Activated T-helper 9 cell treated with anti-CD3 and anti-CD28 coated beads, Interleukin-2, amount 50 U/mL, for 16 hours (primary cell): ENCODE data around the gene TMEM258.
A peak's percentile ranks its signal among the peaks of the same experiment; 100 is the strongest.

Experiments
- DNase-seq: peaks from one replicate; pipeline ENCODE4 v3.0.0-alpha.2; 2020; ENCODE audit warnings: low read depth

TMEM258 gene

DNA sequence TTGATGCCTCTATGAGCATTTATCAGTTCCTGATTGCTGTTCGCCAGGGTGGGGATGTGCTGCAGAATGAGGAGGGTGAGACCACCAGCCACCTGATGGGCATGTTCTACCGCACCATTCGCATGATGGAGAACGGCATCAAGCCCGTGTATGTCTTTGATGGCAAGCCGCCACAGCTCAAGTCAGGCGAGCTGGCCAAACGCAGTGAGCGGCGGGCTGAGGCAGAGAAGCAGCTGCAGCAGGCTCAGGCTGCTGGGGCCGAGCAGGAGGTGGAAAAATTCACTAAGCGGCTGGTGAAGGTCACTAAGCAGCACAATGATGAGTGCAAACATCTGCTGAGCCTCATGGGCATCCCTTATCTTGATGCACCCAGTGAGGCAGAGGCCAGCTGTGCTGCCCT is 3.1 kb upstream of the TMEM258 start:
- no peak for DNase-seq

DNA sequence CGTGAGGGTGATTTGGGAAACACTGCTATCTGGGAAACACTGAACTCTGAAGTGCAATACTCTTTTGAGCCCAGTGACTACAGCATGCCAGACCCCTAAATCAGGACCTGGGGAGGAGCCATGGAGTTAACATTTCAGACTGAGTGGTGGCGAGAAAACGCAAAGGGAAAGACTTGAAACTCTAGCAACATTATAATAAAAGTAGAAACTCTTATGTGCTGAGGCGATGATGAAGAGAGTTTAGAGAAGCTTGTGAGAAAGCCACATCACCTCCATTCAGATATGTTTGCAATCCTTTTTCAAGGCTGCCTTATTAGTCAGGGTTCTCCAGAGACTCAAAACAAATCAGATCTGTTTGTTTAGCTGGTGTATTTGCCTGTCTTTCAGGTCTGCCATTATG is 2.2 kb upstream of the TMEM258 start:
- no peak for DNase-seq

DNA sequence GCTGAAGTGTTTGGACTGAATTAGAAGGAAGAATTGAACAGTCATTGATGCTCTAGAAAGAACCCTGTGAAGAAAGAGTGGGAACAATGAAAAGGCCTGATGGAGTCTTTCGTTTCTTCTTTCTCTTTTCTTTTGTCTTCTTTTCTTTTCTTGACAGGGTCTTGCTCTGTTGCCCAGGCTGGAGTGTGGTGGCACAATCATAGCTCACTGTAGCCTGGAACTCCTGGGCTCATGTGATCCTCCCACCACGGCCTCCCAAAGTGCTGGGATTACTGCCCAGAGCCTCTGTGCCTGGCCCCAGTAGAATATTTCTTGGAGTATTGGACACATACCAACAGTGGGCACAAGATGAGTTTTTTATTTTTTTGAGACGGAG is 1.4 kb upstream of the TMEM258 start:
- DNase-seq, result no peak

DNA sequence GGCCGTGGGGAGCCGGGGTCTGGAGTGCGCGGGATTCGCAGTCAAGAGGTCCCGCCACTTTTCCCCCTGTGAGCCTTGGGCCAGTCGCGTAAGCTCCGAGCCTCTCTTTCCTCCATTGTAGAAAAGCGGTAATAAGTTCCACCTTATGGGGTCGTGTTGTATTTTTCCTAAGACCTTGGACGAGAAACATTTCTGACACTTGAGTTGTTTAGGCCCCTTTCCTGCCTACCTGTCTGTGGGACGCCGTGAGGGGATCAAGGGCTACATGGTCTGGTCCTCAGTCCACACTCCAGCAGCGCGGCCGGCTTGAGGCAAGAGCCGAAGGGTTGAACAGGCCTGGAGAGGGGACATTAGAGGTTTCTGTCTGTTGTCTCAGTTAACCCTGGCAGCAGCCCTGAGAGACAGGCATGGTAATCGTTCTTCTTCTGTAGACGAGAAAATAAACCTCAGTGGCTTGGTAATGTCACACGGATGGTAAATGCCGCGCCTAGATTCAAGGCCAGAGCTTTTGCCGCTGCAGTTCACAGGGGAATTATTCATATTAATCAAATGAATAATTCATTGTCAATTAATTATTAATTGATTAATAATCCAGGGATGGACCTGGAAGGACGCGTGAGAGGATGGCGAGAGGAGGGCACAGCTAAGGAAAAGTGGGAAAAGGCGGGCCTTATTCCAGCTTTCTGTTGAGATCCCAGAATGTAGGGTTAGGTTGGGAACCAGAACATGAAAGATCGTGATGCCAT is 857 bp upstream of the TMEM258 start:
- DNase-seq, result no peak

- no peak for DNase-seq
These were observed 576 bp downstream of the TMEM258 start for GRCh38 chr11:61791737-61792309.

DNA sequence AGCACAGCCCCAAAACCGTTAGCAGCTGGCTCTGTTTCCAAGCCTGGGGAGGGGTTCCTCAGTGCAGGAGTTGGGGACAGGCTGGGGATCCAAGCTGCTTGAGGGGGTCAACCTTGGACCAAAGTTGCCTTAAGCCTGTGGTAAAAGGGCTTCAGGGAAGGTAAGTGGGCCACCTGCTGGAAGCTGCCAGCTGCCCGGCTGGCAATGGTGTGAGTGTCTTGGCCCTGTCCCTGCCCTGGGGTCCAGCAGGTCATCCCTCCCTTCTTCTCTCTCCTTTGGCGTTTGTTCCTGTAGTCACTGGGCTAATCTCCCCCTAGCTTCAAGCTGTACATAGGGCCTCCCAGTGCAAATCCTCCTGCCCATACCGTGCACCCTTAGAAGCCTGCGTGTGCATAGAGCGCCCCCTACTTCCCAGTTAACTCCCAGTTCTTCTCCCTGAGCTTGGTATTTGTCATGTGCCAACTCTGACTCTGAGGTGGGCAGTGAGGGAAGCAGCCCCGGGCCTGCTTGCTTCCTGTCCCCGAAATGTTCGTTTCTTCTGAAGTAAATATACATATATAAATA is 4.4 kb downstream of the TMEM258 start:
- no peak for DNase-seq

DNA sequence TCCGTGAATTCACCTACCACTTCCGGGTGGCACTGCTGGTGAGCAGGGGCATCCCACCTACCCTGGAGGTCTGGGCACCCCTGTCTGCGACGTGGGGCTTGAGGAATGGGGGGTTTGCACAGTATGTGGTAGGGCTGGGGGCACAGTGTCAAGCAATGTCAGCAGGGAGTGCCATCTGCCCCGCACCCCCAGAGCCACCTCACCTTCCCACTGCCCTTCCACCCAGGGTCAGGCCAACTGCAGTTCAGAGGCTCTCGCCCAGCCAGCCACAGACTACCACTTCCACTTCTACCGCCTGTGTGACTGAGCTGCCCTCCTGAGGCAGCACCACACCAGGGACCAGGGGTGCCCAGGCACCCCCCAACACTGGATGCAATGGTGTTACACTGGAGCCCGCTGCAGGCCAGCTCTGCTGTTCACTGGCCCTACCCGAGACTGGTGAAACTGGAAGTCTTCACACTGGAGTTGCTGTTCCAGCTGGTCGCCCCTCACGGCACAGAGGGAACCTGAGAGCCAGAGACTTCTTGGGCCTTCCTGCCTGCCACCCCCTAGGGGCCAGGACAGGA is 6.5 kb downstream of the TMEM258 start:
- no peak for DNase-seq

- DNase-seq, result no peak
These were observed 7.9 kb downstream of the TMEM258 start for GRCh38 chr11:61784506-61784805.

- no peak for DNase-seq
These were observed 8.5 kb downstream of the TMEM258 start for GRCh38 chr11:61783717-61784505.

- no peak for DNase-seq
These were observed 9.6 kb downstream of the TMEM258 start for GRCh38 chr11:61782841-61783240.

- no peak for DNase-seq
These were observed 10.1 kb downstream of the TMEM258 start for GRCh38 chr11:61782299-61782698.

DNA sequence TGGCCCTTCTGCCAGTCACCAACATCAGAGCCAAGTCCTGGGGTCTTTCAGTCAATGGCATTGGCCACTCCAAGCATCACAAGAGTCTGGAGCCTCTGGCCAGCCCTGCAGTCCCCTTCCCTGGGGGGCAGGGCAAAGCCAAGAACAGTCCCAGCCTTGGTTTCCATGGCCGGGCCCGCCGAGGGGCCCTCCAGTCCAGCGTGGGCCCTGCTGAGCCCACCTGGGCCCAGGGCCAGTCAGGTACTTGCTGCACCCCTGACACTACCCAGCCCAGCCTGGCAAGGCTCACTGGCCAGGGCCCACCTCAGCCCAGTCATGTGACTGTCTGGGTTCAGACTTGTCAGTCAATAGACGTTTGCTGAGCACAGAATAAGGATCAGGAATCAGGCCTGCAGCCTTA is 10.8 kb downstream of the TMEM258 start:
- DNase-seq, result no peak

DNA sequence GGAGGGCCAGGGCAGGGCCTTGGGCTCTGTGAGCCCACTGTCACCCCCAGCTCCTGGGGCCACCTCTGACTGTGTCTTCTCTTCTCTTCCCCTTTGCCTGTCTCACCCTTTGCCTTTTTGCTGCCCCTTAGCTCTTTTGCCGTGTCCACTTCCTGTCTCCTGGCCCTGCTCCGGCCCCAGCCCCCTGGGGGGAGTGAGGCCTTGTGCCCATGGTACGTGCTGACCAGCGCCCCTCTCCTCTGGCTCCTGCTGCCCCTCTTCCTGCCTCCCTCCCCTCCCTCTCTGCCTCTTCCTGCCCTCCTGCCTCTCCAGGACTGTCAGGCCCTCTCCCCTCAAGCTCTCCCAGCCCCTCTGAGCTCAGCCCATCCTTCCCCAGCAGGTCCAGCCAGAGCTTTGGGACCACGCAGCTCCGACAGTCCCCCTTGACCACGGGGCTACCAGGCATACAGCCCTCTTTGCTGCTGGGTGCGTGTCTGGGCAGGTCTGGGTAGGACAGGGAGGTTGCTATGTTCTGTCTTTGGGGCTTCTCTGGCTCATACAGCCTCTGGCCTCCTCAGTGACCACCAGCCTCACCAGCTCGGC is 11.7 kb downstream of the TMEM258 start:
- no peak for DNase-seq

DNA sequence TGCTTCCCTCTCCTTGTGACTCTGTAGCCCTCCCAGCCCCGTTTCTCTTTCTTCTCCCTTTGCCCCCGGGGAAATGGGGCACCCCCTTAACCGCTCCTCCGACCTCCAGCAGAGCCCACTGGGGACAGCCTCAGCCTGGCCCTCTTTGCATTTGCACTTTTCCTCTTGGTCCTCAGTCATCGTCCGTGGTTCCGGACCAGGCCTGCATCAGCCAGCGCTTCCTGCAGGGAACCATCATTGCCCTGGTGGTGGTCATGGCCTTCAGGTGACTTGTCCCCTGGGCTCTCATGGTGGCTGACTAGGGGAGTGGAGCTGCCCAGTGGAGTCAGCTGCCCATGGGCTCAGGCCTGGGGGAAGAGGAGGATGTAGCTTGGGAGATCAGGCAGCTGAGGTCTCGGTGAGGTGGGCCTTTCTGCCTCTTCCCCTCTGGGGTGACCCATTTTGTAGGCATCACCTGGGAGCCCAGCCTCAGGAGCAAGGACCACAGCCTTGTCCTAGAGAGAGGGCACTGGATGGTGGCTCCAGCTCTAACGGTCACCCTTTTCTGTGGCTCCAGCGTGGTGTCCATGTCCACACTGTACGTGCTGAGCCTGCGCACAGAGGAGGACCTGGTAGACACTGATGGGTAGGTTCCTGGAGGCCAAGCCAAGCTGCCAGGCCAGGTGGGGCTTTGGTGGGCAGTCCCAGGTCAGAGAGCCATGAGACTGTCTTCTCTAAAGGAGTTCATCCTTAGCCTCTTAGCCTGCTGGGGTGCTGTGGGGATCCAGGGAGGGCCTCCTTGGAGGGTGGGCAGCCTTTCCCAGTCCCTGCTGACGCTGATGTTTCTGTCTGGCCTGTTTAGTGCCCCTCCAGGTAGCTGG is 12.5 kb downstream of the TMEM258 start:
- DNase-seq, result no peak

DNA sequence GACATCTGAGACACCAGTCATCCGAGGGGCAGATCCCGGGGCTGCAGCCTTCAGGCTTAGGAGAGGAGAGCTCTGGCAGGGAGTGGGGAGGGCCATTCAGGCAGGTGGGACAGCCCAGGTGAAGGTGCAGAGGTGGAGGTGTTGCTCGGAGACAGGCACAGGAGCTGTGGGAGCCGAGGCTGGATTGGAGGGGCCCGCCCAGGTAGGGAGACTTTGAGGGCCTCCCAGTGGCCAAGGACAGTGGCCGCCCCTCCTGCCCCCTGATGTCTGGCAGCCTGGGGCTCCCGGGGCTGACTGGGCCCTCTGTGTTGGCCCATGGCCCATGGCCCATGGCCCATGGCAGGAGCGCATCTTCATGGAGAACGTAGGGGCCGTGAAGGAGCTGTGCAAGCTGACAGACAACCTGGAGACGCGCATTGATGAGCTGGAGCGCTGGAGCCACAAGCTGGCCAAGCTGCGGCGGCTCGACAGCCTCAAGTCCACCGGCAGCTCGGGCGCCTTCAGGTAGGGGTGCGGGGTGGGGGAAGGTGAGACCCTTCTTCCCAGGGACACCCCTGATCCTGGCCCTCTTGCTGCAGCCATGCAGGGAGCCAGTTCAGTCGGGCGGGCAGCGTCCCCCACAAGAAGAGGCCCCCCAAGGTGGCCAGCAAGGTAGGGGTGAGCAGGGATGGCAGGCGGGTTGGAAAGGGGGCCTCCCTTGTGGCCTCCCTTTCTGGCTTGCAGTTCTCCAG is 13.3 kb downstream of the TMEM258 start:
- no peak for DNase-seq

GRCh38 chr11:61778357-61778886 is 14.0 kb downstream of the TMEM258 start:
- DNase-seq, result no peak

DNA sequence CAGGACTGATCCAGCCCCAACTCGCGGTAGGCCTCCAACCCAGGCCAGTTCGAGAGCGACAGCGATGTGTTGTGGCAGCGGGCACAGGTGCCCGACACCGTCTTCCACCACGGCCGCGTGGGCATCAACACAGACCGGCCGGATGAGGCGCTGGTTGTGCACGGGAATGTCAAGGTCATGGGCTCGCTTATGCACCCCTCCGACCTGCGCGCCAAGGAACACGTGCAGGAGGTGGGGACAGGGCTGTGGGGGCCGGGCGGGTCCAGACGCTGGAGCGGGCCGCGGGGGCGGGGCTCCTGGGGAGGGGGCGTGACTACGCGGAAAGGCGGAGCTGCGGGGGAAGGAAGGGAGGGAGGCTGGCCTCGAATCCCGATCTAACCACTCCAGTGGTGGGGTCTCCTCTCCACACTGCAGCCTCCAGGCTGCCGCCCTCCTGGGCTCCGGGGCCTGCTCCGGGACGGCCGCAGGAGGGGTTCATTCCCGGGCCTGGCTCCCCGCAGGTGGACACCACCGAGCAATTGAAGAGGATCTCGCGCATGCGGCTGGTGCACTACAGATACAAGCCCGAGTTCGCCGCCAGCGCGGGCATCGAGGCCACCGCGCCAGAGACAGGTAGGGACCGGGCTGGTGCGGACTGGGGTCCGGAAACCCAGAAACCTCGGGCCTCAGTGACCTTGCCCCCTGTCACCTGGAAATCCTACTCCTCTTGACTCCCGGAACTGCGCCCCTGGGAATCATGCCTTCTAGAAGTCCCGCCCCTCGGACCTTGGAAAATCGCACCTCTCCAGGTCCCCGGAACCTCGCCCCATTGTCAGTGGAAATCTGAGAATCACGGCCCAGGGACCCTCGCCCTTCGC is 14.9 kb downstream of the TMEM258 start:
- DNase-seq, result peak; percentile 54

DNA sequence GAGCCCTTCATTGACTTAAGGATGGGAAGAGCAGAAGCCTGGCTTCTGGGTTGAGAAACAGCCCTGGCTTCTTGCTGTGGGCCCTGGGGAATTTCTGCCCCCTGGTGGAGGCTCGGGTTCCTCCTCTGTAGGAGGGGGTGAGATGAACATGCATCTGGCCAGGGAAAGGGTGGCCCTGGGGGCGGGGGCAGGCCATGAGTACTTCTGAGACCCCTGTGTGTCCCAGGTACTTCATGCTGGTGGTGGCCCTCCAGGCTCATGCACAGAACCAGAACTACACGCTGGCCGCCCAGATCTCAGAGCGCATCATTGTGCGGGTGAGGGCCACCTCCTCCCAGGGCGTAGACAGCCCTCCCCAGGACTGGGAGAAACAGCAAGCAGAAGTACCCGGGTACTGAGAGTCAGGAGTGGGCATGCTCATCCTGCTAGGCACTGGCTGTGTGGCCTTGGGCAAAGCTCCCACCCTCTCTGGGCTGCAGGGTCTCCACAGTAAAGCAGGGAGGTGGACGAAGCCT is 15.8 kb downstream of the TMEM258 start:
- DNase-seq, result peak; percentile 32
